ENCODE results near the gene PELI3. TPM values are rescaled to one million over a fixed set of nuclear protein-coding genes. Genes with fewer than 3 reads are reported as not detected.

PELI3 gene
- total RNA-seq, 1 experiment from 2014 or later, result 22.9 TPM

GRCh38 chr11:66454828-66455227, 11.9 kb upstream of the PELI3 start:
- Histone ChIP-seq H3K9me2 (replicated peaks; ENCODE audit: low read length) (no peaks in the 10 kb centered on the region), H3K27ac (ENCODE audit: low read length) (peak overlapping the region; percentile 75), H3K9me3 (ENCODE audit: low read length) (no peaks in the 10 kb centered on the region), H3K4me2 (ENCODE audit: low read length) (peak overlapping the region; percentile 53), H3K4me3 (ENCODE audit: low read length) (peak overlapping the region; percentile 11; the same call in 1 of the 2 replicates), H3K79me2 (ENCODE audit: low read length) (no peaks in the 10 kb centered on the region), H4K20me1 (ENCODE audit: low read length) (no peaks in the 10 kb centered on the region), H3K9ac (ENCODE audit: low read length) (no peak overlapping the region), H3K4me1 (ENCODE audit: insufficient read depth, low read length) (peaks cover 17% of the 10 kb centered on the region), H3K27me3 (ENCODE audit: low read length) (no peaks in the 10 kb centered on the region), H2AFZ (ENCODE audit: low read length) (no peak overlapping the region), H3K36me3 (ENCODE audit: low read depth, low read length) (no peaks in the 10 kb centered on the region), H3F3A (ENCODE audit: low read length, unreplicated experiment) (peaks cover 5% of the 10 kb centered on the region)
- ChIA-PET CTCF (interaction anchor here (1.1 kb wide), 1 partner anchor 16 kb away, joined by 3 read pairs; the partner anchor contains the start of gene MRPL11), POLR2A (ENCODE audit: unreplicated experiment) (interaction anchor here (1.0 kb wide), 1 partner anchor 16 kb away, joined by 6 read pairs; the partner anchor contains the start of gene MRPL11)
- BruUV-seq (replicated peaks), result no TSS peak
- ATAC-seq (peak; percentile 9; the same call in 1 of the 2 replicates), DNase-seq (no peak)
- intact Hi-C loops (cut with micrococcal nuclease), result no loop called here
- no peak for TF ChIP-seq CTCF (conservative IDR thresholded peaks at IDR 0.05; ENCODE audit: low read depth, low read length)
- no peak for TF ChIP-seq EZH2 (IDR thresholded peaks at IDR 0.05; ENCODE audit: low read length, unreplicated experiment)
- TF ChIP-seq EZH2phosphoT487 (IDR thresholded peaks at IDR 0.05; ENCODE audit: borderline replicate concordance, low read length), result no peak

DNA sequence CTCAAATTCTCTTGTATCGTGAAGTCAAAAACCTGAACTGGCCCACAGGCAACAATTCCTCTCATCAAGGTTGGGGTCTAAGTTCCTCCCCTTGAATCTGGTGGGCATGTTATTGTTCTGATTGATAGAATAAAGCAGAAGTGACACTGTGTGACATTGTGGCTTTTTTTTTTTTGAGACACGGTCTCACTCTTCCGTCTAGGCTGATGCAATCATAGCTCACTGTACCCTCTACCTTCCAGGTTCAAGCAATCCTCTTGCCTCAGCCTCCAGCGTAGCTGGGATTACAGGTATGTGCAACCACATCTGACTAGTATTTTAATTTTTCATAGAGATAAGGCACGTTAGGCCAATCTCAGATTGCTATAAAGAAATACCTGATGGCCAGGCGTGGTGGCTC, 8.9 kb upstream of the PELI3 start:
- Histone ChIP-seq H4K20me1 (ENCODE audit: low read length) (no peaks in the 10 kb centered on the region), H3K4me2 (ENCODE audit: low read length) (no peak overlapping the region), H2AFZ (ENCODE audit: low read length) (no peak overlapping the region), H3K79me2 (ENCODE audit: low read length) (no peaks in the 10 kb centered on the region), H3K27me3 (ENCODE audit: low read length) (no peaks in the 10 kb centered on the region), H3K9ac (ENCODE audit: low read length) (no peak overlapping the region), H3K9me2 (replicated peaks; ENCODE audit: low read length) (no peaks in the 10 kb centered on the region), H3K36me3 (ENCODE audit: low read depth, low read length) (no peaks in the 10 kb centered on the region), H3K4me1 (ENCODE audit: insufficient read depth, low read length) (peaks cover 19% of the 10 kb centered on the region), H3K9me3 (ENCODE audit: low read length) (no peaks in the 10 kb centered on the region), H3K27ac (ENCODE audit: low read length) (no peak overlapping the region), H3K4me3 (ENCODE audit: low read length) (no peak overlapping the region), H3F3A (ENCODE audit: low read length, unreplicated experiment) (peaks cover 5% of the 10 kb centered on the region)
- DNase-seq (no peak), ATAC-seq (no peak)
- intact Hi-C loops (cut with micrococcal nuclease), result no loop called here
- ChIA-PET CTCF (interaction anchor here (0.6 kb wide), 1 partner anchor 10 kb away, joined by 3 read pairs; no protein-coding TSS in a partner anchor), POLR2A (ENCODE audit: unreplicated experiment) (no interaction called here)
- TF ChIP-seq CTCF (conservative IDR thresholded peaks at IDR 0.05; ENCODE audit: low read depth, low read length) (no peak), EZH2 (IDR thresholded peaks at IDR 0.05; ENCODE audit: low read length, unreplicated experiment) (no peak), EZH2phosphoT487 (IDR thresholded peaks at IDR 0.05; ENCODE audit: borderline replicate concordance, low read length) (no peak)
- no TSS peak for BruUV-seq (replicated peaks)

DNA sequence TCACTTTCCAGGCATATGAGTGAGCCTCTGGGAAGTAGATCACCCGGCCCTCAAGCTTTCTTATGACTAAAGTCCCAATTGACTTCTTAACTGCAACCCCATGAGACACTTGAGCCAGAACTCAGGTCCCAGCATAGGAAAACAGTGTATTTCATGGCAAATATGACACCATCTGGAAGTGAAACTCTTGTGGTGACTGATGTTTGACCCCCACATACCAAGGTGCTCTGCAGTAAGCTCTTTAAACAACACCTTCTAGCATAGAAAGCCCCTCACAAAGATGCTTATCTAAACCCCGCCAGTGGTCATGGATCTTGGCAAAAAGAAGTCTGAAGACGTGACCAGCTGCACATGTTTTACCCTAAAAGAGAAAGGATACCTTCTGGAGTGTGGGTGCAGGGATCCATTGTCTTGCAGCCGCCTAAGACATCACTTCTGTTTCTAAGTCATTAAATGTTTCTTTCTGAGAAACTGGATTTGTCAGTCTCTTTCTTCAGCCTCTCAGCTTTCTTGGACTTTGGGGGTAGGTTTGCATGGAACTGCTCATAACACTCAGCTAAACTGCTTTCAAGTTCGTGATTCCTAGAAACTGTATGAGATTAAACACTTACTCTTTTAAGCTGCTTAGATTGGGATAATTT, 7.4 kb upstream of the PELI3 start:
- intact Hi-C loops (cut with micrococcal nuclease), result no loop called here
- Histone ChIP-seq H3K27me3 (ENCODE audit: low read length) (no peaks in the 10 kb centered on the region), H4K20me1 (ENCODE audit: low read length) (no peaks in the 10 kb centered on the region), H3K79me2 (ENCODE audit: low read length) (no peaks in the 10 kb centered on the region), H3K4me2 (ENCODE audit: low read length) (no peak overlapping the region), H3K4me1 (ENCODE audit: insufficient read depth, low read length) (peaks cover 15% of the 10 kb centered on the region), H3K36me3 (ENCODE audit: low read depth, low read length) (no peaks in the 10 kb centered on the region), H3K4me3 (ENCODE audit: low read length) (no peak overlapping the region), H3K9me3 (ENCODE audit: low read length) (no peaks in the 10 kb centered on the region), H3K27ac (ENCODE audit: low read length) (no peak overlapping the region), H3K9me2 (replicated peaks; ENCODE audit: low read length) (no peaks in the 10 kb centered on the region), H2AFZ (ENCODE audit: low read length) (no peak overlapping the region), H3F3A (ENCODE audit: low read length, unreplicated experiment) (no peaks in the 10 kb centered on the region), H3K9ac (ENCODE audit: low read length) (no peak overlapping the region)
- no peak for DNase-seq
- CTCF ChIA-PET, result no interaction called here
- no TSS peak for BruUV-seq (replicated peaks)
- no peak for ATAC-seq
- POLR2A ChIA-PET (ENCODE audit: unreplicated experiment), result no interaction called here
- TF ChIP-seq EZH2phosphoT487 (IDR thresholded peaks at IDR 0.05; ENCODE audit: borderline replicate concordance, low read length) (no peak), EZH2 (IDR thresholded peaks at IDR 0.05; ENCODE audit: low read length, unreplicated experiment) (no peak), CTCF (conservative IDR thresholded peaks at IDR 0.05; ENCODE audit: low read depth, low read length) (no peak)
